H1 (cell line): ENCODE measurements around the gene MAGOHB. TPM values are rescaled to one million over a fixed set of nuclear protein-coding genes. Genes with fewer than 3 reads are reported as not detected.
"Not testable (repeated sequence)": the region's sequence is repeated elsewhere in the genome, so short reads cannot be mapped to it uniquely, and the experiment has no call there.

Experiments
- CTCF ChIA-PET: fragments of 300-600 bp; sonication (Branson Sonifier 250); formaldehyde crosslinking; loops from one replicate; lab custom pipeline; 2021; ENCODE audit not compliant: partially characterized antibody; lab: Charles Lee
- POLR2A ChIA-PET: fragments of 300-600 bp; sonication (Branson Sonifier 250); formaldehyde crosslinking; loops from one replicate; lab custom pipeline; 2021; ENCODE audit warnings: inconsistent platforms; ENCODE audit not compliant: partially characterized antibody; lab: Charles Lee
- DNase-seq, 2 experiments: peaks; one replicate each; pipeline versions ENCODE4 v3.0.0 to v3.0.0-alpha.2; 2010 to 2022; ENCODE audit warnings: low spot score in 2 of 2, low read depth in 1 of 2, mixed read lengths in 1 of 2
- FAIRE-seq: peaks from 2 replicates; lab custom pipeline; 2011; peaks lifted over from hg19 to GRCh38; lab: Jason Lieb, UNC
- H2AFZ ChIP-seq: 2 replicates; pipeline ENCODE4 v1.8.1; 2012; ENCODE audit warnings: low read length, inconsistent platforms
- H2AK5ac ChIP-seq: 2 replicates; pipeline ENCODE4 v1.6.1; 2013; ENCODE audit warnings: low read depth, low read length
- H2BK120ac ChIP-seq: replicated peaks from 2 replicates; pipeline ENCODE3; 2013; ENCODE audit warnings: low read depth, low read length, inconsistent platforms
- H2BK12ac ChIP-seq: 2 replicates; pipeline ENCODE4 v1.6.1; 2013; ENCODE audit warnings: low read depth, low read length
- H2BK15ac ChIP-seq: 2 replicates; pipeline ENCODE4 v1.6.1; 2013; ENCODE audit warnings: low read length
- H2BK20ac ChIP-seq: 2 replicates; pipeline ENCODE4 v1.6.1; 2013; ENCODE audit warnings: low read length
- H2BK5ac ChIP-seq: 2 replicates; pipeline ENCODE4 v1.6.1; 2013; ENCODE audit warnings: low read depth, low read length
- H3K14ac ChIP-seq: 2 replicates; pipeline ENCODE4 v1.6.1; 2013; ENCODE audit warnings: inconsistent platforms; ENCODE audit not compliant: insufficient read length
- H3K18ac ChIP-seq: 2 replicates; pipeline ENCODE4 v1.6.1; 2013; ENCODE audit warnings: low read length; ENCODE audit errors: extremely low read depth
- H3K23ac ChIP-seq: 2 replicates; pipeline ENCODE4 v1.6.1; 2013; ENCODE audit warnings: inconsistent platforms; ENCODE audit not compliant: insufficient read length
- H3K23me2 ChIP-seq: 2 replicates; pipeline ENCODE4 v1.6.1; 2013; ENCODE audit warnings: low read depth, low read length
- H3K27ac ChIP-seq: 2 replicates; pipeline ENCODE4 v1.6.1; 2011; ENCODE audit warnings: low read depth, low read length, inconsistent platforms
- H3K27me3 ChIP-seq, 4 experiments: replicated peaks in 1 of 4; 1 replicate in 1 of 4; 2 replicates in 3 of 4; pipeline versions ENCODE4 v1.6.1 to v1.8.1; 2011 to 2013; ENCODE audit warnings: low read length in 3 of 4, mild to moderate bottlenecking in 3 of 4, inconsistent platforms in 2 of 4, mixed read lengths in 2 of 4, moderate library complexity in 1 of 4; ENCODE audit not compliant: control insufficient read depth in 3 of 4, insufficient read depth in 3 of 4; ENCODE audit errors: extremely low read depth in 1 of 4
- H3K36me3 ChIP-seq, 4 experiments: 2 replicates each; pipeline versions ENCODE4 v1.6.1 to v1.8.1; 2011 to 2013; ENCODE audit warnings: mild to moderate bottlenecking in 4 of 4, low read length in 3 of 4, moderate library complexity in 2 of 4, control low read depth in 1 of 4, inconsistent platforms in 1 of 4; ENCODE audit not compliant: insufficient read depth in 4 of 4, control insufficient read depth in 2 of 4
- H3K4ac ChIP-seq: replicated peaks from 2 replicates; pipeline ENCODE3; 2013; ENCODE audit warnings: low read length, low read depth, mixed read lengths, inconsistent platforms; ENCODE audit not compliant: insufficient read length
- H3K4me1 ChIP-seq, 4 experiments: replicated peaks in 1 of 4; 1 replicate in 1 of 4; 2 replicates in 3 of 4; pipeline versions ENCODE4 v1.6.1 to v1.8.1; 2011 to 2013; ENCODE audit warnings: low read length in 3 of 4, inconsistent platforms in 2 of 4, mixed read lengths in 1 of 4; ENCODE audit not compliant: insufficient read depth in 4 of 4, control insufficient read depth in 3 of 4
- H3K4me2 ChIP-seq, 2 experiments: 2 replicates each; pipeline versions ENCODE4 v1.6.1 to v1.8.1; 2011 to 2013; ENCODE audit warnings: low read depth in 2 of 2, low read length in 2 of 2, control low read depth in 1 of 2, inconsistent platforms in 1 of 2, mild to moderate bottlenecking in 1 of 2; ENCODE audit not compliant: insufficient read depth in 1 of 2
- H3K4me3 ChIP-seq, 4 experiments: fragments of 200-600, 300-600 bp in 1 of 4; sonication (generic), shearing (Covaris generic), sonication (Bioruptor Twin) in 1 of 4; 2 replicates each; pipeline versions ENCODE4 v1.5.1 to v1.8.1; 2011 to 2016; ENCODE audit warnings: low read length in 4 of 4, low read depth in 3 of 4, control low read depth in 2 of 4, inconsistent platforms in 2 of 4, mild to moderate bottlenecking in 2 of 4, mixed read lengths in 1 of 4, moderate library complexity in 1 of 4; ENCODE audit not compliant: insufficient read depth in 2 of 4; ENCODE audit errors: extremely low read depth in 1 of 4
- H3K56ac ChIP-seq: replicated peaks from 2 replicates; pipeline ENCODE3; 2013; ENCODE audit warnings: low read depth, mild to moderate bottlenecking, mixed read lengths, low read length, inconsistent platforms; ENCODE audit not compliant: insufficient read length
- H3K79me1 ChIP-seq: 2 replicates; pipeline ENCODE4 v1.6.1; 2013; ENCODE audit warnings: low read depth, low read length, control low read depth
- H3K79me2 ChIP-seq, 2 experiments: 2 replicates each; pipeline versions ENCODE4 v1.6.1 to v1.8.1; 2012 to 2013; ENCODE audit warnings: low read length in 2 of 2, mild to moderate bottlenecking in 2 of 2, inconsistent platforms in 1 of 2; ENCODE audit not compliant: insufficient read depth in 2 of 2, control insufficient read depth in 1 of 2
- H3K9ac ChIP-seq, 4 experiments: replicated peaks in 1 of 4; 1 replicate in 1 of 4; 2 replicates in 3 of 4; pipeline versions ENCODE4 v1.6.1 to v1.8.1; 2011 to 2013; ENCODE audit warnings: low read depth in 3 of 4, low read length in 3 of 4, control low read depth in 2 of 4, mild to moderate bottlenecking in 2 of 4, moderate library complexity in 2 of 4, inconsistent platforms in 1 of 4; ENCODE audit errors: extremely low read depth in 1 of 4
- H3K9me3 ChIP-seq, 2 experiments: 2 replicates each; pipeline versions ENCODE4 v1.6.1 to v1.8.1; 2012 to 2013; ENCODE audit warnings: mild to moderate bottlenecking in 2 of 2, moderate library complexity in 2 of 2, control low read depth in 1 of 2, inconsistent platforms in 1 of 2, low read depth in 1 of 2, low read length in 1 of 2, mixed read lengths in 1 of 2; ENCODE audit not compliant: insufficient read depth in 2 of 2
- H4K20me1 ChIP-seq, 2 experiments: replicated peaks in 1 of 2; 2 replicates each; pipeline versions ENCODE3 to v1.8.1; 2011 to 2013; ENCODE audit warnings: inconsistent platforms in 2 of 2, low read length in 2 of 2, mild to moderate bottlenecking in 1 of 2; ENCODE audit not compliant: insufficient read depth in 2 of 2, control insufficient read depth in 1 of 2
- H4K5ac ChIP-seq: 2 replicates; pipeline ENCODE4 v1.6.1; 2013; ENCODE audit warnings: low read length, low read depth, mixed read lengths, inconsistent platforms; ENCODE audit not compliant: insufficient read length
- H4K8ac ChIP-seq: 2 replicates; pipeline ENCODE4 v1.8.0; 2013; ENCODE audit warnings: mild to moderate bottlenecking, moderate library complexity, low read length, inconsistent platforms; ENCODE audit not compliant: insufficient read depth; ENCODE audit errors: extremely low read depth
- H4K91ac ChIP-seq: replicated peaks from 2 replicates; pipeline ENCODE3; 2013; ENCODE audit warnings: low read length, mixed read lengths, inconsistent platforms; ENCODE audit not compliant: insufficient read length
- WGBS, 2 experiments: shearing (Covaris generic) in 1 of 2; methylation state at CpG; one replicate each; pipeline versions ENCODE4 v1.1.6 to v1.1.7; 2013 to 2015; ENCODE audit warnings: low lambda C conversion rate in 2 of 2, mixed read lengths in 2 of 2, inconsistent platforms in 1 of 2, low coverage in 1 of 2, missing lambda C conversion rate in 1 of 2; ENCODE audit not compliant: insufficient replicate concordance in 2 of 2, insufficient coverage in 1 of 2, insufficient read length in 1 of 2; ENCODE audit errors: extremely low coverage in 1 of 2, missing lambda C conversion rate in 1 of 2; 5-methylcytosine and 5-hydroxymethylcytosine counted together
- polyA plus RNA-seq, 7 experiments: library from polyadenylated mRNA; depleted of rRNA in 3 of 7; stranded (reverse) in 5 of 7; unstranded in 2 of 7; fragments of >200 nt in 5 of 7; fragments of 200-250 nt in 2 of 7; gene quantifications; 1 replicate in 5 of 7; 2 replicates in 1 of 7; 4 replicates in 1 of 7; pipeline versions ENCODE4 v1.2.1 to v1.2.3, GENCODE V29; 2011 to 2013; ENCODE audit warnings: missing spikeins in 2 of 7, mixed read lengths in 2 of 7
- total RNA-seq: library from RNA; stranded (reverse); fragmentation: NEBNext Ultra II Directional; extraction: Animal tissue kit (Norgen Biotek cat#: 25700); gene quantifications from 2 replicates; pipeline ENCODE4 v1.2.1, GENCODE V29; 2021

MAGOHB gene
- total and polyA plus RNA-seq, 2 of the 8 experiments (the other 6 are each of a cell fraction or from before 2014, with no cell fraction given): 21.5 to 53.7 TPM

DNA sequence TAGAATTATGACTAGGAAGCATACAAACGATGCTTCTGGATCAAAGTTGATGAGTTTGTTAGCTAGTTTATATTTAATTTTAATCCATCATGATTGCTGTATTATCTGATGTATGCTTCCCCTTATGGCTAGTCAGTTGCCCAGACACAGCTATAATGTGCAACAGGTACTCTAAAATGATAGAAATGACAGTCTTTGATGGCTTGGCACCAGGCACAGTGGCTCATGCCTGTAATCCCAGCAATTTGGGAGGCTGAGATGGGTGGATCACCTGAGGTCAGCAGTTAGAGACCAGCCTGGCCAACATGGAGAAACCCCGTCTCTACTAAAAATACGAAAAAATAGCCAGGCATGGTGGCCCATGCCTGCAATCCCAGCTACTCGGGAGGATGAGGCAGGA is 2.2 kb downstream of the MAGOHB start:
- not testable (repeated sequence) for H3K4ac ChIP-seq, H2AFZ ChIP-seq, FAIRE-seq, H3K79me1 ChIP-seq, H3K23me2 ChIP-seq, H4K5ac ChIP-seq, H3K14ac ChIP-seq, H3K4me3 ChIP-seq, H2BK5ac ChIP-seq, H4K20me1 ChIP-seq, H3K27ac ChIP-seq, H2BK20ac ChIP-seq, H2AK5ac ChIP-seq, DNase-seq, H3K9ac ChIP-seq, H4K91ac ChIP-seq, H3K56ac ChIP-seq, H3K4me2 ChIP-seq, H3K4me1 ChIP-seq, H2BK12ac ChIP-seq, H2BK15ac ChIP-seq, H2BK120ac ChIP-seq, H3K9me3 ChIP-seq, H3K23ac ChIP-seq, H3K18ac ChIP-seq, H4K8ac ChIP-seq, H3K27me3 ChIP-seq
- ChIA-PET POLR2A (interaction anchor here (0.8 to 1.5 kb wide), 4 partner anchors 9 to 111 kb away, joined by 3 read pairs; no protein-coding TSS in a partner anchor), CTCF (interaction anchor here (1.2 kb wide), 1 partner anchor 375 kb away, joined by 4 read pairs; no protein-coding TSS in a partner anchor)
- Histone ChIP-seq H3K79me2 (peaks cover 3 to 27% of the 10 kb centered on the region in 2 experiments; a peak in 3 of 4 replicates), H3K36me3 (peaks cover 0 to 55% (median 16%) of the 10 kb centered on the region in 4 experiments; a peak in 6 of 8 replicates)
- WGBS, 2 experiments: 97% methylated on average over 4 of the region's 4 CpGs; no CpG with 5 or more reads in 1 of the 2 experiments
